ENCODE data around the gene MARK4. TPM values are rescaled to one million over a fixed set of nuclear protein-coding genes. Genes with fewer than 3 reads are reported as not detected.

MARK4 gene
- polyA plus RNA-seq, 1 donor, result 26.2 TPM

- no peak for DNase-seq (ENCODE audit: low read depth)
Observed at GRCh38 chr19:45271735-45272108, 20.7 kb downstream of the MARK4 start.

GRCh38 chr19:45273521-45273855 is 22.4 kb downstream of the MARK4 start:
- DNase-seq (ENCODE audit: low read depth), result no peak

DNA sequence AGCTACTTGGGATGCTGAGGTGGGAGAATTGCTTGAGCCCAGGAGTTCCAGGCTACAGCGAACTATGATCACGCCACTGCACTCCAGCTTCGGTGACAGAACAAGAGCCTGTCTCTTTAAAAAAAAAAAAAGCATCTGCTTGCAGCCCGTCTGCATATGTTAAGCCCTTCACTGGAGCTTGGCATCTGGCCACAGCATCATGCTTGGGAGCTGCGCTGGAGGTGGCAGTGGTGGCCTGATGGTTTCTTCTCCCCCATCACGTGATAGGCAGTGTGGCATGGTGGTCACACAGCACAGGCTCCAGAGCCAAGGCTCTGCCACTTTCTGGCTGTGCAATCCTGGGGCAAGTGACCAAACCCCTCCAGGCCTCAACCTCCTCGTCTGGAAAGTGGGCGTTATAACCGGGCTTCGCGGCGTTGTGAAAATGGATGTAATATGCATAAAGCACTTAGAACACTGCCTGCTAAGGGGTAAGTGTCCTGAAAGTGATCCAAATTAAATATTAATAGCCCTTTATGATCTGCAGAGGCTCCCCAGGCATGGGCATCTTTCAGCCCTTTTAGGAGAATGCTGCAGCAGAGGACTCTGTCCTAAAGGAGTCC is 24.4 kb downstream of the MARK4 start:
- DNase-seq (ENCODE audit: low read depth), result no peak

DNA sequence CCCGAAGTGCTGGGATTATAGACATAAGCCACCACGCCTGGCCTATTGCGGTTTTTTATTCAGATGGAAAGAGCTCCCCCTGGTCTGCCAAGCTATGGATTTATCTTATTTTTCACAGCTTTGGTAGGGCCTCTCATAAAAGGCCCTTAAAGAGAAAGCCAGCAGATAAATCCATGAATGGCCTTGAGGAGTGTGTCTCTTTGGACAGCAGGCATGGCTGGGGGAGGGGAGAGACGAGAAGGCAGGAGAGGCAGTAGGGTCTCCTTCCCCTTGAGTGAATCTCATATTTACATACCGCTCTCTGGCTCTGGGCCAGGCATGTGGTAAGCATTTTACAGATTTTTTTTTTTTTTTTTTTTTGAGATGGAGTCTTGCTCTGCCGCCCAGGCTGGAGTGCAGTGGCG is 25.2 kb downstream of the MARK4 start:
- no peak for DNase-seq (ENCODE audit: low read depth)

- DNase-seq (ENCODE audit: low read depth), result no peak
Observed at GRCh38 chr19:45278087-45278486, 27.0 kb downstream of the MARK4 start.

GRCh38 chr19:45279587-45280192 is 28.6 kb downstream of the MARK4 start:
- no peak for DNase-seq (ENCODE audit: low read depth)

DNA sequence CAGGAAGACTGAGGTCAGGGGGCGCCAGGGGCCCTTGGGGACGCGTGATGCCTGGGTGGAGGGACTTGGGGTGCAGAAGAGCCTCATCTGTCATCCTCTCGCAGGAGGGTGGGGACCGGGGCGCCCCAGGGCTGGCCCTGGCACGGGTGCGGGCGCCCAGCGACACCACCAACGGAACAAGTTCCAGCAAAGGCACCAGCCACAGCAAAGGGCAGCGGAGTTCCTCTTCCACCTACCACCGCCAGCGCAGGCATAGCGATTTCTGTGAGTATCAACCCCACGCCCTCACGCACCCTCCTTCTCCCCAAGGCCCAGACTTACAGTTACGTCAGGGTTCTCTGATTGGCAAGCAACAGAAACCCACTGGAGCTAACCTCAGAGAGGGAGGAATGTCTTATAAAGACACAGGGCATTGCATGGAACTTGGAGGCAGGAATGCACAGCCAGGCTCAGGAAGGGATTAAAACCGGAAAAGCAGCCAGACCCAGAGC is 29.4 kb downstream of the MARK4 start:
- no peak for DNase-seq (ENCODE audit: low read depth)

- no peak for DNase-seq (ENCODE audit: low read depth)
Observed at GRCh38 chr19:45283443-45284033, 32.5 kb downstream of the MARK4 start.

DNA sequence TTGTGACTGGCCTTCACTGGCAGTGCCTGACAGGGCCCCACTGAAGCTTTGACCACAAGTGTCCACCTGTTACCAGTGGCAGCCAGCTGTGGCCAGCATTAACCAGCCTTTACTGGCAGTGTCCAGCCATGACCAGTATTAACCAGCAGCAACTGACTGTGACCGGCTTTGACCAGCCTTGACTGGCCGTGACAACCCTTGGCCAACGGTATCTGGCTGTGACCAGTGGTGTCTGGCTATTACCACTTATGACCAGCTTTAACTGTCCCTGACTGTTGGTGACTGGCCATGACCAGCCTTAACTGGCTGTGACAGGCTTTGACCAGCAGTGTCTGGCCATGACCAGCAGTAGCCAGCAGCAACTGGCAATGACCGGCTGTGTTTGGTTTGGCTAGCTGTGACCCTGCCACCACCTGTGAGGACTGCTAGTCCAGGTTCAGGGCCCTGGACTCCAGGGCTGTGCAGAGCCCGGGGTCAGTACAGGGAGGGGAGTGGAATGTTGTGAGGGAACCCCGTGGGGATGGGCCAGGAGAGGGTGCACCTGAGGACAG is 39.4 kb downstream of the MARK4 start:
- no peak for DNase-seq (ENCODE audit: low read depth)

GRCh38 chr19:45291834-45292233 is 40.8 kb downstream of the MARK4 start:
- DNase-seq (ENCODE audit: low read depth), result no peak

- no peak for DNase-seq (ENCODE audit: low read depth)
Observed at GRCh38 chr19:45293682-45294081, 42.6 kb downstream of the MARK4 start.

DNA sequence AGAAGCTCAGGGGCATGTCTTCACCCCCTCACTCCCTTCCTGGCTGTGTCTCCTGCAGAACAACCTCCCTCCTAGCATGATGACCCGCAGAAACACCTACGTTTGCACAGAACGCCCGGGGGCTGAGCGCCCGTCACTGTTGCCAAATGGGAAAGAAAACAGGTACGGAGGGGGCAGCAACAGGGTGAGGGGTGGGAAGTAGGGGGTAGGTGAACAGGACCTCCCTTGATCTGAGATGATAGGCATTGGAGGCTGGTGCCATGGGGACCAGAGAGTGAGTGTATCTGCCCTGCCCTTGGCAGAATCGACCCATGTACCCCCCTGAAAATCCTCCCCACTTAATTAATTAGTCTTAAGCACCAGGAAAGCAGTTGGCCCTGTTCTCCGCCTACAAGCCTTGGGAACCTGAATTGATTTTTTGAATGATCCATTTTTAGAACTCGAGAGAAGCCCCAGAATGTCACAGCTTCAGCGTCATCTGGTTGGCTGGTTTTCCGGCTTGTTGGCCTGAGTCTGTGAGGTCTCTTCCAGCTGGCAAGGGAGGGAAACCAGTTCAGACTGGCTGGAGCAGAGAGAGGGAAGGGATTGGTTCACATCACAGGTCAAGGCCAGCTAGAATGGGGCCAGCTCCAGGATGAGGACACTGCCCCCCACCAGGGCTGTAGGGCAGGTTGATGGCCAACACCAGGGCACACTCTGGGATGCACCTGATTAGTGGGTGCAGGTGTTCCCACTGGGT is 43.4 kb downstream of the MARK4 start:
- DNase-seq (ENCODE audit: low read depth), result no peak

DNA sequence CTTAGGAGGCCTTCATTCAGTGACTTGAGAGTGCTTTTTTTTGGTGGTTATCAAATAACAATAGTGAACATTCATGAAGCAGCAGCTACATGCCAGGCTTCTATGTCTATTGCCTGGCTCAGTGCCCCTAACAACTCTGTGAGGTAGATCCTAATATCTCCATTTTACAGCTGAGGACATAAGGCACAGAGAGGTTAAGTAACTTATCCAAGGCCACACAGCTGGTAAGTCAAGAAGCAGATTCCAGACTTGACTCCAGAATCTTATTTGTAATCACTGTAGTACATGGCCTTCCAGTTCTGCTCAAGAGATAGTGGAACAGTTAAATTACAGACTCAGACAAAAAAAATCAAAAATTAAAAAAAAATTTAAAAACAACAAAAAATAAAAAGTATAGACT is 44.8 kb downstream of the MARK4 start:
- no peak for DNase-seq (ENCODE audit: low read depth)

- no peak for DNase-seq (ENCODE audit: low read depth)
Observed at GRCh38 chr19:45296355-45296754, 45.3 kb downstream of the MARK4 start.

- DNase-seq (ENCODE audit: low read depth), result no peak
Observed at GRCh38 chr19:45297674-45298073, 46.6 kb downstream of the MARK4 start.

GRCh38 chr19:45298264-45298663 is 47.2 kb downstream of the MARK4 start:
- DNase-seq (ENCODE audit: low read depth), result no peak

GRCh38 chr19:45299719-45300118 is 48.6 kb downstream of the MARK4 start:
- no peak for DNase-seq (ENCODE audit: low read depth)

DNA sequence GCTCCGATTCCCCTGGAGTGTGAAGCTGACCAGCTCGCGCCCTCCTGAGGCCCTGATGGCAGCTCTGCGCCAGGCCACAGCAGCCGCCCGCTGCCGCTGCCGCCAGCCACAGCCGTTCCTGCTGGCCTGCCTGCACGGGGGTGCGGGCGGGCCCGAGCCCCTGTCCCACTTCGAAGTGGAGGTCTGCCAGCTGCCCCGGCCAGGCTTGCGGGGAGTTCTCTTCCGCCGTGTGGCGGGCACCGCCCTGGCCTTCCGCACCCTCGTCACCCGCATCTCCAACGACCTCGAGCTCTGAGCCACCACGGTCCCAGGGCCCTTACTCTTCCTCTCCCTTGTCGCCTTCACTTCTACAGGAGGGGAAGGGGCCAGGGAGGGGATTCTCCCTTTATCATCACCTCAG is 51.3 kb downstream of the MARK4 start:
- DNase-seq (ENCODE audit: low read depth), result no peak

DNA sequence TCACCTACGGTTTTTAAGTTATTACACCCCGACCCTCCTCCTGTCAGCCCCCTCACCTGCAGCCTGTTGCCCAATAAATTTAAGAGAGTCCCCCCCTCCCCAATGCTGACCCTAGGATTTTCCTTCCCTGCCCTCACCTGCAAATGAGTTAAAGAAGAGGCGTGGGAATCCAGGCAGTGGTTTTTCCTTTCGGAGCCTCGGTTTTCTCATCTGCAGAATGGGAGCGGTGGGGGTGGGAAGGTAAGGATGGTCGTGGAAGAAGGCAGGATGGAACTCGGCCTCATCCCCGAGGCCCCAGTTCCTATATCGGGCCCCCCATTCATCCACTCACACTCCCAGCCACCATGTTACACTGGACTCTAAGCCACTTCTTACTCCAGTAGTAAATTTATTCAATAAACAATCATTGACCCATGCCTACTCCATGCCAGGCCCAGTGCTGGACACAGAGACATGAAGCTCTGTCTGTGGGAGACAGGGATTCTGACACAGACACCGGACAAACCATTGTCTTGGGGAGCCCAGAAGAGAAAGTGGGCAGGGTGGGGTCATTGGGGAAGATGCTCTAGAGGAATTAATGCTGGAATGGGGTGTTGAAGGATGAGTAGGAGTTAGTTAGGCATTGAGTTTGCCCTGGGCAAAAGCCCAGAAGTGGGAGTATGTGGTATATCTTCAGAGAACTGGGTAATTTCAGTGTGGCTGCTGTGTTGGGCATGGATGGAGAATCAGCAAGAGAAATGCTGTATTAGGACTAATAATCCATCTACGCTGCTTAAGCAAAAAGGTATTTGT is 52.4 kb downstream of the MARK4 start:
- DNase-seq (ENCODE audit: low read depth), result no peak

DNA sequence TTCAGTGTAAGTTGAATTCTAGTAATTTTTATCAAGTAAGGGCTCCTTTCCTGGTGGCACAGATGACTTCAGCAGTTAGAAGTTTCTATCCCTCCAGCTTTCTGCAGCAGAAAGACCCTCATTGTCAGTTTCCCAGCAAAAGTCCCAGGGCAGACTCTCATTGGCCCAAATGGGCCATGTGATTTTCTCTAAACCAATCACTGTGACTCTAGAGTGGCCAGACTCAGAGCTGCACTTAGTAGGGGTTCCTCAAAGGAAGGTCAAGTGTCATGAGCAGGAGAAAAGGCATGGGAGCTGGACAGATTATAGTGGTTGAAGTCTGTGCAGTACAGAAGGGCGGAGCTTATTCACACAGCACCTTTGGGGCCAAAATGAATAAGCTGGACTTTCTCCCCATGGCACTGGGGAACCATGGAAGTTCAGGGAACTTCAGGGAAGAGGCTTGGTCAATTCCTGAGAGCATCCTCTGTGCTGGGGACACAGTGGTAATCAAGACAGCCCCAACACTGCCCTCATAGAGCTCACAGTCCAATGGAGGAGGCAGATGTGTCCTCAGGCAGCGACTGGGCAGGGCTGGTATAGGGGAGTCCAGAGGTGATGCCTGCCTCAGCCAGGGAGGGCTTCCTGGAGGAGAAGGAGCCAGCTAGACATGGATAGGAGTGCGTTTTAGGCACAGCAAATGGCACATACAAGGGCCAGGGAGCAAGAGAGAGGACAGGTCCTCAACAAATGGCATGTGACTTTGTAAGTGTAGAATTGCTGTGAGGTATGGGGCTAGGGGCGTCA is 53.3 kb downstream of the MARK4 start:
- no peak for DNase-seq (ENCODE audit: low read depth)

GRCh38 chr19:45305007-45305406 is 53.9 kb downstream of the MARK4 start:
- no peak for DNase-seq (ENCODE audit: low read depth)
